OCI-LY7 (cell line): Measurements from ENCODE around the gene ULK3.

Experiments used
- EZH2phosphoT487 ChIP-seq: fragments of 200-600 bp; sonication (generic); IDR thresholded peaks from 2 replicates; pipeline ENCODE4 v1.6.1; 2018; ENCODE audit warnings: low read depth, borderline replicate concordance, mild to moderate bottlenecking, mixed run types, antibody characterized with exemption, low read length, moderate library complexity, mixed read lengths
- TF ChIP-seq, protein P1 (sequence below): fragments of 200-600 bp; sonication (generic); conservative IDR thresholded peaks from 2 replicates; pipeline ENCODE4 v1.5.1; 2014; ENCODE audit warnings: mild to moderate bottlenecking, antibody characterized with exemption, low read length, moderate library complexity, mixed read lengths

- TF ChIP-seq, protein P1, sequence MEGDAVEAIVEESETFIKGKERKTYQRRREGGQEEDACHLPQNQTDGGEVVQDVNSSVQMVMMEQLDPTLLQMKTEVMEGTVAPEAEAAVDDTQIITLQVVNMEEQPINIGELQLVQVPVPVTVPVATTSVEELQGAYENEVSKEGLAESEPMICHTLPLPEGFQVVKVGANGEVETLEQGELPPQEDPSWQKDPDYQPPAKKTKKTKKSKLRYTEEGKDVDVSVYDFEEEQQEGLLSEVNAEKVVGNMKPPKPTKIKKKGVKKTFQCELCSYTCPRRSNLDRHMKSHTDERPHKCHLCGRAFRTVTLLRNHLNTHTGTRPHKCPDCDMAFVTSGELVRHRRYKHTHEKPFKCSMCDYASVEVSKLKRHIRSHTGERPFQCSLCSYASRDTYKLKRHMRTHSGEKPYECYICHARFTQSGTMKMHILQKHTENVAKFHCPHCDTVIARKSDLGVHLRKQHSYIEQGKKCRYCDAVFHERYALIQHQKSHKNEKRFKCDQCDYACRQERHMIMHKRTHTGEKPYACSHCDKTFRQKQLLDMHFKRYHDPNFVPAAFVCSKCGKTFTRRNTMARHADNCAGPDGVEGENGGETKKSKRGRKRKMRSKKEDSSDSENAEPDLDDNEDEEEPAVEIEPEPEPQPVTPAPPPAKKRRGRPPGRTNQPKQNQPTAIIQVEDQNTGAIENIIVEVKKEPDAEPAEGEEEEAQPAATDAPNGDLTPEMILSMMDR: peak; percentile 68
- TF ChIP-seq EZH2phosphoT487: no peak
Observed at GRCh38 chr15:74842581-74843444, at the start of gene ULK3.
